NB4 (cell line): ENCODE data around the gene CTNND2.

Experiments used
- POLR2A ChIP-seq: IDR thresholded peaks from 2 replicates; pipeline ENCODE4 v1.6.1; 2011; ENCODE audit warnings: mild to moderate bottlenecking; ENCODE audit not compliant: insufficient read length; ENCODE audit errors: extremely low read depth
- TF ChIP-seq, protein P1 (sequence below): IDR thresholded peaks from one replicate; pipeline ENCODE4 v1.5.1; 2012; ENCODE audit warnings: low read depth, low read length
- TF ChIP-seq, protein P2 (sequence below): IDR thresholded peaks from 2 replicates; pipeline ENCODE4 v1.6.1; 2011; ENCODE audit warnings: low read depth, low read length

DNA sequence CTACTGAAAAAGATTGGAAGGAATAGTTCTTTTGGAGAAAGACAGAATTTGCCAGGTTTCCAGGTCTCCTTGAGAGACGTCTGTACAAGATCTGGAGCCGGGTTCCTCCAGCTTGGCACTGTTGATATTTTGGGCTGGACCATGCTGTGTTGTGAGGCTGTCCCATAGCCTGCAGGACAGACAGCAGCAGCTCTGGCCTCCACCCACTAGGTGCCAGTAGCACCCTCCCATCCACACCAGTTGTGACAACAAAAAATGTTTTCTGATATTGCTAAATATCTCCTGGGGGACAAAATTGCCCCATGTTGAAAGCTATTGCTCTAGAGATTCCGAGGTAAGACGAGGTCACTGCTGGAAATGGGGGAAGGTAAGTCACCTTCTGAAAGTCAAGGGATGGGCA lies 855.5 kb downstream of the CTNND2 start:
- TF ChIP-seq POLR2A: no peak
- TF ChIP-seq, protein P1, sequence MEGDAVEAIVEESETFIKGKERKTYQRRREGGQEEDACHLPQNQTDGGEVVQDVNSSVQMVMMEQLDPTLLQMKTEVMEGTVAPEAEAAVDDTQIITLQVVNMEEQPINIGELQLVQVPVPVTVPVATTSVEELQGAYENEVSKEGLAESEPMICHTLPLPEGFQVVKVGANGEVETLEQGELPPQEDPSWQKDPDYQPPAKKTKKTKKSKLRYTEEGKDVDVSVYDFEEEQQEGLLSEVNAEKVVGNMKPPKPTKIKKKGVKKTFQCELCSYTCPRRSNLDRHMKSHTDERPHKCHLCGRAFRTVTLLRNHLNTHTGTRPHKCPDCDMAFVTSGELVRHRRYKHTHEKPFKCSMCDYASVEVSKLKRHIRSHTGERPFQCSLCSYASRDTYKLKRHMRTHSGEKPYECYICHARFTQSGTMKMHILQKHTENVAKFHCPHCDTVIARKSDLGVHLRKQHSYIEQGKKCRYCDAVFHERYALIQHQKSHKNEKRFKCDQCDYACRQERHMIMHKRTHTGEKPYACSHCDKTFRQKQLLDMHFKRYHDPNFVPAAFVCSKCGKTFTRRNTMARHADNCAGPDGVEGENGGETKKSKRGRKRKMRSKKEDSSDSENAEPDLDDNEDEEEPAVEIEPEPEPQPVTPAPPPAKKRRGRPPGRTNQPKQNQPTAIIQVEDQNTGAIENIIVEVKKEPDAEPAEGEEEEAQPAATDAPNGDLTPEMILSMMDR: peak; percentile 59
- TF ChIP-seq, protein P2, sequence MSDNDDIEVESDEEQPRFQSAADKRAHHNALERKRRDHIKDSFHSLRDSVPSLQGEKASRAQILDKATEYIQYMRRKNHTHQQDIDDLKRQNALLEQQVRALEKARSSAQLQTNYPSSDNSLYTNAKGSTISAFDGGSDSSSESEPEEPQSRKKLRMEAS: no peak
